DMS 273 (cell line): ENCODE data around the gene CLDN8.
A peak's percentile ranks its signal among the peaks of the same experiment; 100 is the strongest.

Experiments used
- DNase-seq: peaks from one replicate; lab custom pipeline; 2025; ENCODE audit not compliant: unreplicated experiment; lab: John Stamatoyannopoulos, UW

CLDN8 gene

GRCh38 chr21:30206551-30207251 is 9.2 kb downstream of the CLDN8 start:
- no peak for DNase-seq

GRCh38 chr21:30200000-30200399 is 15.9 kb downstream of the CLDN8 start:
- no peak for DNase-seq

- peak; percentile 63 for DNase-seq
Observed at GRCh38 chr21:30194701-30195299, 21.1 kb downstream of the CLDN8 start.

- DNase-seq: no peak
Observed at GRCh38 chr21:30193201-30193600, 22.7 kb downstream of the CLDN8 start.

GRCh38 chr21:30190554-30190953 is 25.3 kb downstream of the CLDN8 start:
- no peak for DNase-seq

GRCh38 chr21:30189773-30190172 is 26.1 kb downstream of the CLDN8 start:
- no peak for DNase-seq

- no peak for DNase-seq
Observed at GRCh38 chr21:30186242-30186641, 29.7 kb downstream of the CLDN8 start.

GRCh38 chr21:30168086-30168485 is 47.8 kb downstream of the CLDN8 start:
- DNase-seq: no peak

GRCh38 chr21:30166705-30167104 is 49.2 kb downstream of the CLDN8 start, which contains the start of gene CLDN17:
CLDN17 (minus strand) TSS chr21:30166805; CDS start chr21:30166617, 188 bp downstream.
- no peak for DNase-seq

- no peak for DNase-seq
Observed at GRCh38 chr21:30166171-30166570, 49.7 kb downstream of the CLDN8 start.

- no peak for DNase-seq
Observed at GRCh38 chr21:30164796-30165195, 51.1 kb downstream of the CLDN8 start.
